RWPE2 (cell line): Measurements from ENCODE around the gene CISD1.

Source experiments
- ATAC-seq: fragments of 200-7000 bp; cut with Tn5 transposase; 3 replicates; pipeline ENCODE4 v1.9.1; 2021; ENCODE audit warnings: low read depth
- DNase-seq: peaks from one replicate; pipeline ENCODE4 v3.0.0-alpha.2; 2020; ENCODE audit warnings: low spot score
- H3K27ac ChIP-seq: fragments of 450-650 bp; 2 replicates; pipeline ENCODE4 v1.5.1; 2017; ENCODE audit warnings: mild to moderate bottlenecking; ENCODE audit not compliant: poor library complexity, severe bottlenecking
- H3K27me3 ChIP-seq: fragments of 250-450 bp; sonication (Bioruptor Pico); 2 replicates; pipeline ENCODE4 v1.5.1; 2021; ENCODE audit warnings: mild to moderate bottlenecking, moderate library complexity; ENCODE audit not compliant: insufficient read depth, poor library complexity, severe bottlenecking
- H3K36me3 ChIP-seq: fragments of 250-450 bp; sonication (Bioruptor Pico); 2 replicates; pipeline ENCODE4 v1.5.1; 2020; ENCODE audit warnings: low read depth, mild to moderate bottlenecking, moderate library complexity
- H3K4me1 ChIP-seq: fragments of 250-450 bp; sonication (Bioruptor Pico); 2 replicates; pipeline ENCODE4 v1.5.1; 2021; ENCODE audit warnings: mild to moderate bottlenecking, moderate library complexity; ENCODE audit not compliant: insufficient read depth, poor library complexity, severe bottlenecking
- H3K4me3 ChIP-seq: fragments of 250-450 bp; sonication (Bioruptor Pico); 2 replicates; pipeline ENCODE4 v1.5.1; 2021; ENCODE audit warnings: mild to moderate bottlenecking, moderate library complexity; ENCODE audit not compliant: severe bottlenecking
- H3K9me3 ChIP-seq: fragments of 250-450 bp; sonication (Bioruptor Pico); 2 replicates; pipeline ENCODE4 v1.5.1; 2021; ENCODE audit warnings: mild to moderate bottlenecking, moderate library complexity; ENCODE audit not compliant: severe bottlenecking
- CTCF ChIP-seq: fragments of 450-650 bp; IDR thresholded peaks from one replicate; pipeline ENCODE4 v1.5.1; 2017; ENCODE audit warnings: mild to moderate bottlenecking, moderate library complexity; ENCODE audit not compliant: poor library complexity, severe bottlenecking

The CISD1 gene

DNA sequence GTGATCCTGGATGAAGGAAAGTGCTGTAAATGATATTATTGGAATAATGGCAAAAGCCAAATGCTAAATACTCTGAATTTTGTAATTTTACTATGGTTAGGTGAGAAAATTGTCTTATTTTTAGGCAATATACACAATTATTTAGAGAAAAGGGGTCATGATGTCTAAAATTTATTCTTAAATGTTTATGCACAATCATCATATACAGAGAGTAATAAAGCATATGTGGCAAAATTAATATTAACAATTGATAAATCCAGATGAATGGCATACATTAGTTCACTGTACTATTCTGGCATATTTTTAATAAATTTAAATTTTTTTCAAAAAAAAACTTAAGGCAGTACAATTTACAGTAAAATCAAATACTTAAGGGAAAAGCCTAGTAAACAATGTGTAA, 8.6 kb upstream of the CISD1 start:
- TF ChIP-seq CTCF = no peak
- H3K27ac ChIP-seq = no peak overlapping the region
- ATAC-seq (no peak), DNase-seq (no peak)
- H3K9me3 ChIP-seq = peaks cover 2% of the 10 kb centered on the region
- H3K36me3 ChIP-seq = no peaks in the 10 kb centered on the region
- H3K4me1 ChIP-seq = peaks cover 6% of the 10 kb centered on the region
- H3K27me3 ChIP-seq = no peaks in the 10 kb centered on the region
- no peak overlapping the region for H3K4me3 ChIP-seq

GRCh38 chr10:58262766-58263165, 6.2 kb upstream of the CISD1 start:
- no peaks in the 10 kb centered on the region for H3K9me3 ChIP-seq
- no peak overlapping the region for H3K4me3 ChIP-seq
- no peaks in the 10 kb centered on the region for H3K27me3 ChIP-seq
- H3K4me1 ChIP-seq = peaks cover 14% of the 10 kb centered on the region
- ATAC-seq (no peak), DNase-seq (no peak)
- no peak for TF ChIP-seq CTCF
- no peaks in the 10 kb centered on the region for H3K36me3 ChIP-seq
- no peak overlapping the region for H3K27ac ChIP-seq

GRCh38 chr10:58264780-58265179, 4.2 kb upstream of the CISD1 start:
- H3K9me3 ChIP-seq = no peaks in the 10 kb centered on the region
- no peaks in the 10 kb centered on the region for H3K27me3 ChIP-seq
- no peak overlapping the region for H3K4me3 ChIP-seq
- no peak for DNase-seq
- peak overlapping the region; percentile 89 for H3K27ac ChIP-seq
- no peak for ATAC-seq
- no peak for TF ChIP-seq CTCF
- peaks cover 14% of the 10 kb centered on the region for H3K4me1 ChIP-seq
- no peaks in the 10 kb centered on the region for H3K36me3 ChIP-seq

DNA sequence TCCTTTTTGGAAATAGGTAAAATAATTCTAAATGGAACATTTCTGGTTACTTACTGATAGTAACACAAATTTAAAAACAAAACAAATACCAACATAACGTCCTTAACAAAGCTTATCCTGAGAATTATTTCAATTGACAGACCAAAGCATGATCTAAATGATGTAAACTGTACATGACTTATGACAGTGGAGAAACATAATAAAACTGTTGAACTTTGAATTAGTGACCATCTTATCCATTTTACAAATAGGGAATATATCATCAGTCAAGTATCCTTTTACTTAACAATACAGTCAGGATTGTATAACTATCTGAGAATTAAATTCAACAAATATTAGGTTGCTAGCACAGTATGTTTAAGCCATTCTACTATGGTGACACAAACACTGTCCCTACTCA, 3.7 kb upstream of the CISD1 start:
- ATAC-seq (no peak), DNase-seq (no peak)
- no peaks in the 10 kb centered on the region for H3K27me3 ChIP-seq
- TF ChIP-seq CTCF = no peak
- no peaks in the 10 kb centered on the region for H3K36me3 ChIP-seq
- H3K4me1 ChIP-seq = peaks cover 14% of the 10 kb centered on the region
- peak overlapping the region; percentile 89 for H3K27ac ChIP-seq
- H3K4me3 ChIP-seq = no peak overlapping the region
- H3K9me3 ChIP-seq = no peaks in the 10 kb centered on the region

DNA sequence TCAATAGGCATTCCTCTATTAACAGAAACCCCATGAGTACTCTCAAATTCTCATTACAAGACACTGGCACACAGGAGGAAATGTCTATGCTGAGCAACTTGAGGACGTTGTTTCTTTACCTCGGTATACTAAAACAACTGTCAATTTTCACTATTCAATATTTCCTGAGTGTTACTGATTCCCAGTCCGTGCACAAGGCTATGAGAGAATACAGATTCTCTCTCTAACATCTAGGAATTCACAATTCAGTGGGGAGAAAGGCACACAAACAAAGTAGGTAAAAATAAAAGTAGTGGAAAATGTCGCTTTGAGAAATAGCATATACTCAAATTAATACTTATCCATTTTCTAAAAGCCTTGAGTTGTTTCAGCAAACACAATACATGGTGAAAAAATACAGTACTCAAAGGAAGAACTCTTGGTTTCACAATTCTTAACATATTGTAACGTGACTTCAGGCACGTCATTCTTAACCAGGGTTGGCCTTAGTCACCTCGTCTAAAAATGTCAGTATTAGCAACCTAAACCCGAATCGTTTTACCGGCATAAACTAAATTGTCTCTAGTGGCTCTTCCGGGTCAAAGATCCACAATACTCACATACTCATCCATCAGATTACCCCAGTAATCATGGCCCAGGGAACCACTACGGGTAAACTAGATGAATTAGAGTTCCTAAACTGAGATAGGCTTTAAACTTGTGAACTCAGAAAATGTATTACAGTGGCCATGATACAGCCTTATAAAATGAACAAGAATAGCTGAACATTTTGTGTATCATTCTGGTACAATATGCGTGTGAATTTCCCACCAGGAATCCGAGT, 2.7 kb upstream of the CISD1 start:
- no peak for TF ChIP-seq CTCF
- Histone ChIP-seq H3K36me3 (no peaks in the 10 kb centered on the region), H3K9me3 (no peaks in the 10 kb centered on the region), H3K27ac (peak overlapping the region; percentile 89), H3K4me3 (peak overlapping the region; percentile 61), H3K4me1 (peaks cover 14% of the 10 kb centered on the region), H3K27me3 (no peaks in the 10 kb centered on the region)
- no peak for DNase-seq
- no peak for ATAC-seq
